PC-9 (cell line): ENCODE measurements around the gene CMTM4. TPM values are rescaled to one million over a fixed set of nuclear protein-coding genes. Genes with fewer than 3 reads are reported as not detected.

Experiments
- BruUV-seq: library from RNA; stranded (reverse); fragments of 400-500 nt; replicated peaks from 2 replicates; lab custom pipeline; 2021; lab: Mats Ljungman, UMichigan
- CTCF ChIA-PET: fragments of 300-600 bp; sonication (Branson Sonifier 250); formaldehyde crosslinking; loops from one replicate; lab custom pipeline; 2022; ENCODE audit warnings: antibody characterized with exemption; lab: Charles Lee
- POLR2A ChIA-PET: fragments of 300-600 bp; sonication (Branson Sonifier 250); formaldehyde crosslinking; loops from one replicate; lab custom pipeline; 2022; ENCODE audit warnings: antibody characterized with exemption; ENCODE audit not compliant: unreplicated experiment; lab: Charles Lee
- DNase-seq, 2 experiments: peaks; one replicate each; pipeline versions ENCODE4 v3.0.0 to v3.0.0-alpha.2; 2015 to 2022; ENCODE audit warnings: mixed read lengths in 1 of 2
- H2AFZ ChIP-seq: fragments of 200-600 bp; sonication (generic); 2 replicates; pipeline ENCODE4 v1.8.1; 2017; ENCODE audit warnings: antibody characterized with exemption
- H3F3A ChIP-seq: fragments of 200-600 bp; sonication (generic); 2 replicates; pipeline ENCODE4 v1.8.1; 2017; ENCODE audit warnings: antibody characterized with exemption, mild to moderate bottlenecking, low read depth; ENCODE audit not compliant: insufficient read depth
- H3K27ac ChIP-seq: fragments of 200-600 bp; sonication (generic); 2 replicates; pipeline ENCODE4 v1.6.1; 2016; ENCODE audit warnings: mixed run types
- H3K27me3 ChIP-seq: fragments of 200-600 bp; sonication (generic); 2 replicates; pipeline ENCODE4 v1.6.1; 2016; ENCODE audit warnings: low read depth, mixed run types; ENCODE audit not compliant: insufficient read depth
- H3K36me3 ChIP-seq: fragments of 200-600 bp; sonication (generic); 2 replicates; pipeline ENCODE4 v1.6.1; 2016; ENCODE audit warnings: low read depth, mixed run types
- H3K4me1 ChIP-seq: fragments of 200-600 bp; sonication (generic); replicated peaks from 2 replicates; pipeline ENCODE4 v1.6.1; 2016; ENCODE audit warnings: mixed run types; ENCODE audit not compliant: insufficient read depth
- H3K4me2 ChIP-seq: fragments of 200-600 bp; sonication (generic); 2 replicates; pipeline ENCODE4 v1.6.1; 2017; ENCODE audit warnings: mixed run types
- H3K4me3 ChIP-seq: fragments of 200-600 bp; sonication (generic); 2 replicates; pipeline ENCODE4 v1.6.1; 2016; ENCODE audit warnings: mixed run types
- H3K79me2 ChIP-seq: fragments of 200-600 bp; sonication (generic); 2 replicates; pipeline ENCODE4 v1.6.1; 2017; ENCODE audit warnings: low read depth, mixed run types
- H3K9me2 ChIP-seq: fragments of 200-600 bp; sonication (generic); 2 replicates; pipeline ENCODE4 v1.8.1; 2017; ENCODE audit warnings: mild to moderate bottlenecking; ENCODE audit not compliant: insufficient read depth
- H3K9me3 ChIP-seq: fragments of 200-600 bp; sonication (generic); 2 replicates; pipeline ENCODE4 v1.8.1; 2016; ENCODE audit warnings: low read depth; ENCODE audit not compliant: insufficient read depth
- H4K20me1 ChIP-seq: fragments of 200-600 bp; sonication (generic); 2 replicates; pipeline ENCODE4 v1.8.1; 2017; ENCODE audit not compliant: insufficient read depth
- CTCF ChIP-seq: fragments of 200-600 bp; sonication (generic); conservative IDR thresholded peaks from 2 replicates; pipeline ENCODE4 v1.6.1; 2017; ENCODE audit warnings: mixed run types, antibody characterized with exemption, mild to moderate bottlenecking, moderate library complexity
- EZH2 ChIP-seq: fragments of 200-600 bp; sonication (generic); IDR thresholded peaks from 2 replicates; pipeline ENCODE4 v1.8.0; 2017; ENCODE audit warnings: antibody characterized with exemption, low read depth
- intact Hi-C: fragments of 100-400 bp; cut with micrococcal nuclease; formaldehyde crosslinking; loops from one replicate; pipeline ENCODE4 v1.10.0; 2022; ENCODE audit not compliant: unreplicated experiment
- total RNA-seq: library from RNA; stranded (reverse); gene quantifications from 2 replicates; pipeline ENCODE4 v1.2.3, GENCODE V29; 2021

Gene CMTM4
- total RNA-seq, 1 experiment from 2014 or later = 81.3 TPM

- H3K9me2 ChIP-seq = no peaks in the 10 kb centered on the region
- H3F3A ChIP-seq = no peaks in the 10 kb centered on the region
- no peak overlapping the region for H3K27ac ChIP-seq
- H4K20me1 ChIP-seq = peaks cover 7% of the 10 kb centered on the region; the same call in 1 of the 2 replicates
- H3K4me3 ChIP-seq = no peak overlapping the region
- DNase-seq = no peak
- no TSS peak for BruUV-seq
- H3K9me3 ChIP-seq = no peaks in the 10 kb centered on the region
- ChIA-PET CTCF (no interaction called here), POLR2A (no interaction called here)
- no peaks in the 10 kb centered on the region for H3K27me3 ChIP-seq
- peaks cover 6% of the 10 kb centered on the region; the same call in 1 of the 2 replicates for H3K36me3 ChIP-seq
- no peaks in the 10 kb centered on the region for H3K4me1 ChIP-seq
- peaks cover 17% of the 10 kb centered on the region; the same call in 1 of the 2 replicates for H3K79me2 ChIP-seq
- no peak overlapping the region for H3K4me2 ChIP-seq
- H2AFZ ChIP-seq = no peak overlapping the region
- TF ChIP-seq CTCF = no peak
- TF ChIP-seq EZH2 = no peak
- intact Hi-C loops = no loop called here
Measured at GRCh38 chr16:66673691-66674090, 22.9 kb downstream of the CMTM4 start.

GRCh38 chr16:66670691-66671388 lies 25.7 kb downstream of the CMTM4 start:
- H3K36me3 ChIP-seq = no peaks in the 10 kb centered on the region
- no peaks in the 10 kb centered on the region for H3K4me1 ChIP-seq
- H3K9me3 ChIP-seq = no peaks in the 10 kb centered on the region
- ChIA-PET POLR2A (no interaction called here), CTCF (no interaction called here)
- TF ChIP-seq CTCF (no peak), EZH2 (no peak)
- intact Hi-C loops = no loop called here
- H3F3A ChIP-seq = no peaks in the 10 kb centered on the region
- H3K79me2 ChIP-seq = peaks cover 17% of the 10 kb centered on the region
- H3K9me2 ChIP-seq = no peaks in the 10 kb centered on the region
- no peaks in the 10 kb centered on the region for H3K27me3 ChIP-seq
- H3K27ac ChIP-seq = no peak overlapping the region
- H2AFZ ChIP-seq = no peak overlapping the region
- H3K4me3 ChIP-seq = no peak overlapping the region
- no TSS peak for BruUV-seq
- DNase-seq = no peak
- H3K4me2 ChIP-seq = no peak overlapping the region
- H4K20me1 ChIP-seq = peaks cover 7% of the 10 kb centered on the region

- Histone ChIP-seq H3K4me2 (no peak overlapping the region), H3F3A (no peaks in the 10 kb centered on the region), H3K9me3 (no peaks in the 10 kb centered on the region), H3K9me2 (no peaks in the 10 kb centered on the region), H4K20me1 (peaks cover 7% of the 10 kb centered on the region), H3K4me1 (no peaks in the 10 kb centered on the region), H3K36me3 (no peaks in the 10 kb centered on the region), H3K4me3 (no peak overlapping the region), H3K27ac (no peak overlapping the region), H2AFZ (no peak overlapping the region), H3K79me2 (peaks cover 12% of the 10 kb centered on the region), H3K27me3 (no peaks in the 10 kb centered on the region)
- ChIA-PET CTCF (no interaction called here), POLR2A (no interaction called here)
- TF ChIP-seq EZH2 = no peak
- no peak for TF ChIP-seq CTCF
- intact Hi-C loops = no loop called here
- no TSS peak for BruUV-seq
- no peak for DNase-seq
Measured at GRCh38 chr16:66668777-66669444, 27.6 kb downstream of the CMTM4 start.
